Muscle of arm (tissue), 14 donors: ENCODE results near the gene FAM156A. TPM values are rescaled to one million over a fixed set of nuclear protein-coding genes. Genes with fewer than 3 reads are reported as not detected.
"Not testable (repeated sequence)": the region's sequence is repeated elsewhere in the genome, so short reads cannot be mapped to it uniquely, and the experiment has no call there.

ENCODE experiments used
- DNase-seq: peaks from one replicate; pipeline ENCODE4 v3.0.0-alpha.2; 2013
- long read RNA-seq, 11 donors: transcript quantifications; one replicate each; lab custom pipeline, GENCODE V29; 2026
- polyA plus RNA-seq, 12 donors: library from polyadenylated mRNA; unstranded; fragments of 120-200 nt; gene quantifications; one replicate each; pipeline ENCODE4 v1.2.1, GENCODE V29; 2013; ENCODE audit not compliant: insufficient read length in 12 of 12

FAM156A gene, protein sequence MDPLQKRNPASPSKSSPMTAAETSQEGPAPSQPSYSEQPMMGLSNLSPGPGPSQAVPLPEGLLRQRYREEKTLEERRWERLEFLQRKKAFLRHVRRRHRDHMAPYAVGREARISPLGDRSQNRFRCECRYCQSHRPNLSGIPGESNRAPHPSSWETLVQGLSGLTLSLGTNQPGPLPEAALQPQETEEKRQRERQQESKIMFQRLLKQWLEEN
- polyA plus RNA-seq = 10 to 100 TPM in 11 of 12 donors, not detected in 1; 21.3 to 59.6 (median 26.4) TPM
- long read RNA-seq, donor 1, partial matches to known transcripts = 0 of 4 reads
- long read RNA-seq, donor 1, other reads (novel, unspliced or antisense) = 0 of 4 reads
- long read RNA-seq, donor 2, partial matches to known transcripts = 0 of 7 reads
- long read RNA-seq, donor 2, other reads (novel, unspliced or antisense) = 0 of 7 reads
- long read RNA-seq, donor 3, partial matches to known transcripts = 14 of 16 reads
- long read RNA-seq, donor 3, other reads (novel, unspliced or antisense) = 0 of 16 reads
- long read RNA-seq, donor 4 = 0 reads
- long read RNA-seq, donor 5, partial matches to known transcripts = 0 of 6 reads
- long read RNA-seq, donor 5, other reads (novel, unspliced or antisense) = 0 of 6 reads
- long read RNA-seq, donor 6, partial matches to known transcripts = 0 of 2 reads
- long read RNA-seq, donor 6, other reads (novel, unspliced or antisense) = 0 of 2 reads
- long read RNA-seq, donor 7, partial matches to known transcripts = 0 of 4 reads
- long read RNA-seq, donor 7, other reads (novel, unspliced or antisense) = 0 of 4 reads
- long read RNA-seq, donor 8, transcript FAM156A-221 (3 exons, 3,757 nt) = major isoform, 8 of 10 reads
- long read RNA-seq, donor 8, partial matches to known transcripts = 0 of 10 reads
- long read RNA-seq, donor 8, other reads (novel, unspliced or antisense) = 0 of 10 reads
- long read RNA-seq, donor 9, partial matches to known transcripts = 0 of 4 reads
- long read RNA-seq, donor 9, other reads (novel, unspliced or antisense) = 0 of 4 reads
- long read RNA-seq, donor 10, partial matches to known transcripts = 0 of 2 reads
- long read RNA-seq, donor 10, other reads (novel, unspliced or antisense) = 0 of 2 reads
- long read RNA-seq, donor 11, partial matches to known transcripts = 0 of 6 reads
- long read RNA-seq, donor 11, other reads (novel, unspliced or antisense) = 0 of 6 reads

DNA sequence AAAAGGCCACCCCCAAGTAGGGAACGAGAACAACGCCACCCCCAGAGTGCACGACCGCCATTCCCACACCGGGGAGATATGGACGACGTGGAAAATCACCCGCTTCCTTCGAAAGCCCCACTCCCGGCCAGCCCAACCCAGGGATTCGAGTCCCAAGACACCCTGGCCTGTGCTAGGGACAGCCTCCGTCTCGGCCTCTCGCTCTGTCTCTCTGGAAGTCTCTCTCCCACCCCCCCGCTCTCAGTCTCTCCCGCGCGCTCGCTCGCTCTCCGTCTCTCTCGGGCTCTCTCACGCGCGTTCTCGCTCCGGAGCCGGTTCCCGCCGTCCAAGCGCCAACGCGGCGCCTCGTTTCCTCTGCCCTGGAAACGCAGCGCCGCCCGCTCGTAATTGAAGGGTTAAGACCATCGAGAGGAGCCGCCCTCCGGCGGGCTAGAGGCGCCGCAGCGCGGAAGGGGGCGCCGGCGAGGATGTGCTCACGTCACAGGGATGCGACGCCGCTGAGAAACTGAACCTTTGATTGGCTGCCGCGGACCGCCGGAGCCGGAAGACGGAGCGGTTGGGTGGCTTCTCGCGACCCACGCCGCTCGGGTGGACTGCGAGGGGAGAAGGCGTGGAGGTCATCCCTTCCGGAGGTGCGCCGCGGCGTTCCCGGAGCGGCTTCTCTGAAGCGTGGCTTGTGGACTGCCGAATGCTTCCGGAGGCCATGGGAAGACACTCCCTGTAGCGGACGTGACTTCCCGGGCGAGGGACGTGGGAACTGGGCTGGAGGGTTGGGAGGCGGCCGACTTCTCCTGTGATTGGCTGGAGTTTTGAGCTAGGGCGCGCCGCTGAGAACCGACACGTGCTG, at the start of gene FAM156A:
FAM156A (minus strand) TSS at position 406 of the 847 bp plus-strand sequence. CDS start 9,930 bp downstream, outside the sequence.
- not testable (repeated sequence) for DNase-seq

DNA sequence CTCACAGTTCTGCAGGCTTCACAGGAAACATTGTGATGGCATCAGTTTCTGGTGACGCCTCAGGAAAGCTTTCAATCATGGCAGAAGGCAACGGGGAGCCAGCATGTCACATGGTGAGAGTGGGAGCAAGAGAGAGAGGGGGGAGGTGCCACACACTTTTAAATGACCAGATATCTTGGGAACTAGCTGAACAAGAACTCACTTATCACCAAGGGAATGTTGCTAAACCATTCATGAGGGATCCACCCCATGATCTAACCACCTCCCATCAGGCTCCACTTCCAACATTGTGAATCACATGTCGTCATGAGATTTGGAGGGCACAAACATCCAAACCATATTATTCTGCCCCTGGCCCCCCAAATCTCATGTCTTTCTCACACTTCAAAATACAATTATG, 47.0 kb upstream of the FAM156A start:
- DNase-seq = no peak

DNA sequence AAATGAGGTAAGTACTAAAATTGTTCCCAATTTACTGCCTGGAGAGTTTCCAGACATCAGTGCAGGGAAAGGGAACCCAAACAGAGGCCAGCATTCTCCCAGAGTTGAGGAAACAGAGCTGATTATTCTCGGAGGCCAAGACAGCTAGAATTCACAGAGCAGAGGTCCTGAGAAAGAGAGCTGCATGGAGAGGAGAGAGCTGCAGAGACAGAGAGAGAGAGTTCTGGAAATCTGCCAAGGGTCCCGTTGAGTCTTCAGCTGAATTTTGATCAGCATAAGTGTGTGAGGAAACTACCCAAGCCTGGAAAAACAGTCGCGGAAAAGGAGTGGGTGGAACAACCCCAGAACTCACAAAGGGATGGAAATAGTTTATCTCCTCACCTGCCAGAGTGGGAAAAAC, 46.5 kb upstream of the FAM156A start:
- no peak for DNase-seq

DNA sequence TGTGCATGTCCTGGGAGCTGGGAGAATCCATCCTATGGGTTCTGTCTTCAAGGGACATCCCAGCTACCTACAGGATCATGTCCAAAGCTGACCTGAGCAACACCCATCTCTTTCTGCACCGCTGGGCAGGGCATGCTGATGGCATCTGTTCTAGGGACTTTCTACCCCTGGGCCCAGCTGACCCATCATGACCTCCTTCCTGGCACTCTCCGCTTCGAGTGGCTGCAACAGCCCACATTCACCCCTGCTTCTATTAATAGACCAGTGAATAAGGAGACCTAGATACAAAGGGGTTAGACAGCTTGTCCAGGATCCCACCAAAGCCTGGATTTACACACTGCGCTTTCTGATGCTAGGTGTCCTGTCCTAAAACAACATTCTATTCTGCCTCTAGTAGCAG, 45.7 kb upstream of the FAM156A start:
- no peak for DNase-seq

DNA sequence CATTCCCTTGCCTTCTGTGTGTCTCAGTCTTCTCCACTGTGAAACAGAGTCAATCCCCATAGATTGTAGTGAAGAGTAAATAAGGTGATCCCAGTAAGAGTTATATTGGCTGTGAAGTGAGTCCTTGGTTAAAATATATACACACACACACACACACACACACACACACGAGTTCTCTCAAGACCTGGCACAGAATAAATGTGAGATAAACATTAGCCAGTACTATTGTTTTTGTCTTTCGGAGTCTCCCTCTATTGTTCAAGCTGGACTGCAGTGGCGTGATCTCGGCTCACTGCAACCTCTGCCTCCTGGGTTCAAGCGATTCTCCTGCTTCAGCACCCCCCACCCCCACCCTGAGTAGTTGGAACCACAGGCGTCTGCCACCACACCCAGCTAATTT, 44.8 kb upstream of the FAM156A start:
- no peak for DNase-seq

DNA sequence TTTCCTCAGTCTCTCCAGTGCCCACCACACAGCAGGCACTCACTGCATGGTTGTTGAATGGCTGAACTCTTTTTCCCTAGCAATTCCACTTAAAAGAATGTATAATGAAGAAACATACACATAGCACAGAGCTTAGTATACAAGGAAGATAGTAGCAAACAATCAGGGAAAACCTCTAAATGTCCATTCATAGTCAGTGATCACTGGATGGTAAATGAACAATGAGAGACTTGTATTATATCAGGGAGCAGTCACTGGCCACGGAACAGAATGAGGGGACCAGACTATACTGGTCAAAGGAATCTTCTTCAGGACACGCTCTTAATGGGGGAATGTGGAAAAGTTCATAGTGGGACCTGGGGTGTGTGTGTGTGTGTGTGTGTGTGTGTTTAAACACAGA, 43.6 kb upstream of the FAM156A start:
- DNase-seq = no peak

DNA sequence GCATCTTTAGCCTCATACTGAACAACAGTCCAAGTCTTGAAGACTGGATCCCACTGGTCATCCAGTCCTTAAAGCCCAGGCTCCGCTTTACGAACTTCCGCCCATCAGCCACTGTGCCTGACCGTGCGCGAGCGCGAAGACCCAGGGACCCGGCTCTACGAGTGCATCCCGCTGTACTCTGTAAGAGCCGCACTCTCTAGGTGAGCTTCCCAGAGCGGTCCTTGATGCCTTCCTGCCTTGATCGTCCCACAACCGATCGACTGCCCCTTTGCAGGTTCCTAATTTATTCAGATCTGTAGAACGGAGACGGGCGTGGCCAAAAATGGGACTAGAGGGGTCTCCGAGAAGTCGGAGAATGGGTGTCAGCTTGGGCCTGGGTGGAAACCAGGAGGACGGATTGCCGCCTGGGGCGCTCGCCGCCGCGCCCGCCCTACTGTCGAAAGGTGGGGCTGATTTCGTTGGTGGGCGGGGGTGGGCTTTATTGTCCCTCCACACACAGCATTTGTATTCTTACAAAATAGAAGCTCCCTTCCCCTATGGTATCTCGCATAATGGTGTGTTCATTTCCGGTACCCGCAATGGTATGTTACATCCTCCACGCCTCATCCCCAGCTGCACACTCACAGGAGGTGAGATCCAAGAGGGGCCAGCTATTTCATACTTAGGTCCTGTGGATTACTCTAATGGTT, 42.3 kb upstream of the FAM156A start:
- DNase-seq = no peak

DNA sequence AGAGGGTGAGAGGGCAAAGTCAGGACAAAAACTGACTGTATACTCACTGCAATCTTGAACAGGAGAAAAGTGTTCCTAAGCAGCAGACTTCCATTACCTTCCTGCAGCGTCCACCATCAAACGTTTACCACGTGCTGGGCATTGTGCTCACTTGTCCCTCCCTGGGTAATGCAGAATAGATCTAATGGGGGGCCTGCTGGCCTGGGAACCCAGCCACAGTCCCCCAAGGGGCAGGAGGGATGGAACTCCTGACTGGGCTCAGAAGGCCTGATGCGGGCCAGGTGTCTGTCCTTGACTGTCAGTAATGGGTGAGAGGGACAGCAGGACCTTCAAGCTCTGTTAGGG, 37.6 kb upstream of the FAM156A start:
- no peak for DNase-seq

DNA sequence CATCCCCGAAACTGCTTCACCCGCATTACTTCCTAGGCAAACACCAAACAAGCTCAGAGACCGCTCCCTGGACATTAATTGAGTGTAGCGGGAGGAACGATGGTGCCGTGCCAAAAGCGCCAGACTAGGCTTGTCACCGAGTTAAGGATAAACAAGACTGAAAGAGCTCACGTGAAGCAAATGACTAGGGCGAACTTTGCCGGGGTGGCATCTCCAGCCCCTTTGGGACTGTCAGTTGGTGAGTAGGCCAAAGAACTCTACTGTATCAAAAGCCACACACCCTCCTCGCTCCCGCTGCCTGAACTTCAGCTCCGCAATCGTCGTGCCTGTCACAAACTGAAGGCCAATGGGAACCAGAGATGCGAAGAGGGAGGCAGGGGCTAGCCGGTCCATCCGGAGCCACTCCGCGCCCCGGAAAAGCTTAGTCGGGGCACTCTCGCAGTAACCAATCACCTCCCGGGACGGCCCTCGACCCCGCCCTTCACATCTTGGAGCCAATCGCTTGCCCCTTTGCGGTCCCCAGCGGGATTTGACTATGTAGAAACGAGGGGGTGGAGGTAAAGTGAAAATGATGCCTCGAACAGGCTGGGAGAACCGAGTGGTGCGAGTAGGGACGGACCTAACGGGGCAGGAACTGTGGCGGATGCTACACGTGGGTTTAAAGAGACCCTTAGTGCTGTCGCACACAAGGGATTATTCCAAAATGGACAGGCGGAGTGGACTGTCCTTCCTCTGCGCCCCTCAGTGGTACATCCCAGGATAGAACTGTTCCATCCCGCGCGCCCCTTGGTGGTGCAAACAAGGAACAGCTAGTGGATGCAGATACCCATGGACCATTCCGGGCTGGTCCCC, 37.0 kb upstream of the FAM156A start:
- peak; percentile 94 for DNase-seq

DNA sequence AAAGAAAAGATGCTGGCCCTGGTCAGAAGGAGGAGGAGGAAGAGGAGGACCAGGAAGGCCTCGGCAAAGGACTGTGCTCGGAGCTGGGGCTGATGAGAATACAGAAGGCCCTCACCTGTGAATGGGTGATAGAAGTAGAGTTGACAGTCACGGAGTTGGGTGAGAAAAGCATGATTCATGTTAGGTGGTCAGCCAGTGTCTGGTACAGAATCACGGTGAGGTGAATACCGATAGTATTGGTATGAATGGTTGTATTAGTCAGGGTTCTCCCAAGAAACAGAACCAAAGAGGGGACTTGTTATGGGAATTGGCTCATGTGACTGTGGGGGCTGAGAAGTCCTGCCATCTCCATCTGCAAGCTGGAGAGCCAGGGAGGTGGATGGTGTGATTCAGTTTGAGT, 32.5 kb upstream of the FAM156A start:
- DNase-seq = no peak

DNA sequence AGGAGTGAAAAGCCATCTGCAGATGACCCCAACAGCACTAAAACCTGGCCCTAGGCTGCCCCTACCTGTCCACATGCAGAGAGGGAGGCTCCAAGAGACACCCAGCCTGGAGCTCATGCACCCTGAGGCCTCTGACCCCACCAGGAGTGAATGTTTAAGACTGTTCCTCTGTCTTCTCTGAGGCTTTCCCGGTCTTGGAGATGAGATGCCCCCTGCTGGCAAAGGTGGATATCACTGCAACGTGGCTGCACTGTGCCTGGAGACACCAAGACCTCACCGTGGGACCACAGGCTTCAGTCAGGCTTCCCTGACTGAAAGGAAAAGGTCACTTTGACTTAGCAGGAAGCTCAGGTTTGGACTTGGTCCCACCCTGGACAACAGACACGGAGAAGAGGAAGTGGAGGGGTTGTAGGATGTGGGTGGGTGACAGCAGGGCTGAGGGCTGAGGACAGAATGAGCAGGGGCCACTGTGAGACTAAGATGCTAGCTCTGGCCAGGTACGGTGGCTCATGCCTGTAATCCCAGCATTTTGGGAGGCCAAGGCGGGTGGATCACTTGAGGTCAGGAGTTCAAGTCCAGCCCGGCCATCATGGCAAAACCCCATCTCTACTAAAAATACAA, 31.8 kb upstream of the FAM156A start:
- not testable (repeated sequence) for DNase-seq

DNA sequence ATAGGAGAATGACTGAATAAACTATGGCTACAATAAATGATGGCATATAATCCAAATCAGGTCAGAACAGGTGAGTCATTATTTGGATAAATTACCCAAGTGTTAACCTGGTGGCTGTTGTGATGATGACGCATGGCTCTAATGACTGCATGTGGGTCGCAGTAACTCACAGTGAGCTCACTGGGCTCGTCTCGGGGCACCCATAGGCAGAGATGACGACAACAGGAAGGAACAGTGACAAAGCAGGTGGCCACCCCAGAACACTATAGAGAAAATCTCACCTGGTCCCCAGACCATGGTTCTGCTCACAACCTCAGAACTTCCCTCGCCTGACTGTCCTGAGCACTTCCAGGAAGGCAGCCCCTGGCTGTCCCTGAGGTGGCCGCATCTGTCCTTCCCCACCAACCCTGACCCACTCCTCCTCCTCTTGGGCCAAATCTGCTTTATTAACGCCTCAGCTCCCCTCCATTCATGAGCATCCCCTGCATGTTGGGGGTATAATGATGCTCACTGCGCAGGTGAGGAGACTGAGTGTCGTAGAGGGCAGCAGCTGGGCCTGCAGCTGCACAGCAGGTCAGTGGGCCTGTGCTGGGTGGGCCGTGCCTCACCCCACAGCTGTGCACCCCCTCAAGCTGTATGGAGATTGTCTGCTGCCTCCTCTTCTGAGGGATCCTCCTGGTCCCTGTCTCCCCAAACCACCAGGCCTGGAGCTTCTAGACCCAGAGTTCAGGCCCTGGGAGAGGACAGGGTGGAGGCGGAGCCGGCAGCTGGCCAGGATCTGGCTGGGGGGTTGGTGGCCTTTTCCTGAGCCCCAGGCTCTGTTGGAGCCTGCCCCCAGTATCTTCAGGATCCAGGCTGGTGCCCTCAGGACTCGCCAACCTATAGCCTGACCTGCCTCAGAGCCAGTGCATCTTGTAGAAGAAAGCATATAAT, 30.9 kb upstream of the FAM156A start:
- DNase-seq = no peak

DNA sequence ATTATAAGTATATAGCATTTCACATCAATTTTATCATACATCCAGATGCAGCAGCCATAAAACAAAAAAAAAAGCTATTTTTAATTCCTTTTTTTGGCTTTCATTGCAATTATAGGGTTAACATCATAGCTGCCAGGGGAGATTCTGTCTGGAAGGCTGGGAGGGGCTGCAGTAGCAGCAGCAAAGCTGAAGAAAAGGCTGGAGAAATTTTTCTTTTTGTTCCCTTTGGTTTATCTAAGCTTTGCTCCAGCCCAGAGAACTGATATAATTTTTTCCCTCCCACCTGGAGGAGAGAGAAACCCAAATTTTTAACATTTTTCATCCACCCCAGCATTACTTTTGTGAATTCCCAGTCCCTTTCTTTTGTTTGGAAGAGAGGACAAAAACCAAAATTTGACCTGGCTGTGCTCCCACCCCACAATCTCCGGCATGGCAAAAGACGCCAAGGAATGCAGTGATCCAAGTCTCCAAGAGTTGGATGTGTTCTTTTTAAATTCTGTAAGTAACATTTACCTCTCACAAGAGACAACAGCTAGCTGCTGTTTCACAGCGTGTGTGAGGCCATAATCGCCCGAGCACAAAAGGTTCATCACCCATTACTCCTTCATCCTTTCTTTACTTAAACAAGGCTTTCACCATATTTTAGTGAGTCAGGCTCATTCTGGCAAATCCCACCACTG, 25.1 kb upstream of the FAM156A start:
- no peak for DNase-seq

DNA sequence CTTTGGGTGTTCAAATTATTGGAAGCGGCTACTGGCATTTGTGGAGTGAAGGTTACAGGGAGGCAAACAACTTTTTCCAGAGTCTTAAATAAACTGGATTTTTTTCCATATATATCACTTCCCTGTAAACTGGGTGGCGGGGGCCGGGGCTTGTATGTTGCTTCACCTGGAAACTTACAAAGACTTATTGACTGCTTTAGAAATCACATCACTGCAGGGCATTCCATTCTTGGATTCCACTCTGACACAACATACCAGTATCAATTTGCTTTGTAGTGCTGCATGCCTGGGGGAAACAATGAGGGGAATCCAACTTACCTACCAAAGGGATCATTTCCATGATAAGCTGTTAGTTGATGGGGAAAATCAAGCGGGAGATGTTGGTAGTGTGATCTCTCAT, 21.7 kb upstream of the FAM156A start:
- DNase-seq = no peak

DNA sequence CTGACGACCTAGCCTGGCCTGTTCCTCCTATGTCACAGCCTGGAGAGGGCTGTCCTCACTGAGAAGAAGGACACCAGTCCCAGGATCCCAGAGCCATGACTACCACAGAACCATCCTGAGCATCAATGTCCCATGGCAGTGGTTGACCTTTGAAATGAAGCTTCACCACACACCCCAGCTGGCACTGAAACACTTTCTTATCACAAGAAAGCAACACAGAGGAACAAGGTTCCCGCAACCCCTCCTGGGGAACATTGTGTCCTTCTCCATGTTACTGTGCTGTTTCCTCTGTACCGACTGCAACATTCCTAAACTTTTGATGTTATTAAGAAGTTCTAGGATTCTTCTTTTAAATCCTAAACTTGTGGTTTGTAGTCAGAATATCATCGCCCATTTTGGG, 21.2 kb upstream of the FAM156A start:
- DNase-seq = no peak

DNA sequence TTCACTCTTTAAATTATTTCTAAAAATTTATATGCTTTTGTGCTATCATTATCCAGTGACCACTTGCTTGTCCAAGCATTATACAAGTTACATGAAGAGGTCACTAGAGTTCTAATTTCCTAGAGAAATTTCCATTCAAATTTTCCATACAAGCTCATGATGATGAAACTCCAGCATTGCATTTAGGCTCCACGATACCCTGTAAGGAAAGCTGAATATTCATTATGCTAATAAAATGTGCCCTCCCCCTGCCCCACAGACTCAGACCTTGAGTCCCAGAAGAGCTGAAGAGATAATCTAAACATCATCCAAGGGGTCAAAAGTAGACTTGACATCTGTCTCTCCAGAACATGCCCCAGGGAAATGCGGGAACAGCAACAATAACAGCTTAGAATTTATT, 19.6 kb upstream of the FAM156A start:
- DNase-seq = no peak

DNA sequence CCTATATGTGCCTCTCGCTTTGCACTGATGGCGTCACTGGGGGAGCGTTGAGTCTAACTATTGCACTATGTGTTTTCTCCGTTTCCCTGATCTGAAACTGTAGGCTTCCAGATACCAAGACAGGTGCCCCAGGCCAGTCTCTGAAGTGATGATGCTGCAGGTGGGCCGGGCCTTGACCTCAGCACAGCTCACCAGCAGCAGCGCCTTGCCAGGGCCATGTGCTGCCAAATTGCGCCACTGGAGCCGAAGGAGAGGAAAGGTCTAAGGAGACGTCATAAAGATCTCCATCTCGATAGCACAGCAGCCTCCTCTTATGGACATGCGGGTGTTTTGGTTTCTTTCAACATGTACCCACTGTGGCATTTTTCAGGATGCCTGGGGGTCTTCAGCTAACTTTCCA, 17.3 kb upstream of the FAM156A start:
- DNase-seq = not testable (repeated sequence)
